Peyer's patch (tissue), 4 donors: Measurements from ENCODE around the gene NOS1. TPM values are rescaled to one million over a fixed set of nuclear protein-coding genes. Genes with fewer than 3 reads are reported as not detected.
"Not testable (repeated sequence)": the region's sequence is repeated elsewhere in the genome, so short reads cannot be mapped to it uniquely, and the experiment has no call there.

Source experiments
- DNase-seq, 3 donors: peaks; one replicate each; pipeline ENCODE4 v3.0.0-alpha.2; 2017 to 2019
- H3K27ac ChIP-seq, 4 donors: fragments of 200-600 bp; sonication (generic); one replicate each; pipeline ENCODE4 v1.5.1; 2016 to 2019
- H3K27me3 ChIP-seq, 2 donors: fragments of 200-600 bp; sonication (generic); one replicate each; pipeline ENCODE4 v1.5.1; 2019
- H3K36me3 ChIP-seq, 3 donors: fragments of 200-600 bp; sonication (generic); one replicate each; pipeline ENCODE4 v1.5.1; 2016 to 2019
- H3K4me1 ChIP-seq, 4 donors: fragments of 200-600 bp; sonication (generic); one replicate each; pipeline ENCODE4 v1.5.1; 2016 to 2019
- H3K4me3 ChIP-seq, 4 donors: fragments of 200-600 bp; sonication (generic); 1 replicate in 3 of 4; 2 replicates in 1 of 4; pipeline ENCODE4 v1.5.1; 2016 to 2019; ENCODE audit warnings: mild to moderate bottlenecking in 1 of 4
- H3K9me3 ChIP-seq, 4 donors: fragments of 200-600 bp; sonication (generic); one replicate each; pipeline ENCODE4 v1.5.1; 2016 to 2019; ENCODE audit warnings: mild to moderate bottlenecking in 1 of 4
- CTCF ChIP-seq, 6 experiments: fragments of 450-650 bp in 4 of 6; fragments of 200-600 bp in 2 of 6; sonication (generic) in 1 of 6; IDR thresholded peaks; one replicate each; pipeline ENCODE4 v1.5.1; 2017 to 2019; ENCODE audit warnings: antibody characterized with exemption in 6 of 6, mild to moderate bottlenecking in 3 of 6, moderate library complexity in 1 of 6
- POLR2A ChIP-seq, 2 donors: fragments of 450-650 bp; IDR thresholded peaks; one replicate each; pipeline ENCODE4 v1.5.1; 2017; ENCODE audit warnings: antibody characterized with exemption in 2 of 2, mild to moderate bottlenecking in 2 of 2, moderate library complexity in 2 of 2
- total RNA-seq, 4 donors: library from RNA; depleted of rRNA; stranded (reverse); fragments of >200 nt; gene quantifications; one replicate each; pipeline ENCODE4 v1.1.0, GENCODE V29; 2016

NOS1 gene
- total RNA-seq, 4 donors from 2014 or later = 0.40 to 0.57 TPM; not detected in 2

- TF ChIP-seq POLR2A (IDR thresholded peaks at IDR 0.05) (no peak), CTCF (IDR thresholded peaks at IDR 0.05) (no peak)
- Histone ChIP-seq H3K27ac (no peak overlapping the region), H3K4me1 (peaks cover 0 to 9% (median 2%) of the 10 kb centered on the region in 4 donors), H3K9me3 (no peaks in the 10 kb centered on the region), H3K4me3 (peak overlapping the region in 1 of 4 donors; percentile 84), H3K27me3 (no peaks in the 10 kb centered on the region), H3K36me3 (peaks cover 0 to 32% (median 0%) of the 10 kb centered on the region in 3 donors)
- no peak for DNase-seq
Measured at GRCh38 chr12:117188121-117188665, 173.2 kb downstream of the NOS1 start.

- DNase-seq = no peak
- Histone ChIP-seq H3K4me3 (no peak overlapping the region), H3K9me3 (no peaks in the 10 kb centered on the region), H3K36me3 (peaks cover 0 to 38% (median 0%) of the 10 kb centered on the region in 3 donors), H3K27me3 (no peaks in the 10 kb centered on the region), H3K27ac (no peak overlapping the region), H3K4me1 (peaks cover 0 to 9% (median 2%) of the 10 kb centered on the region in 4 donors)
- no peak for TF ChIP-seq CTCF (IDR thresholded peaks at IDR 0.05)
- TF ChIP-seq POLR2A (IDR thresholded peaks at IDR 0.05) = no peak
Measured at GRCh38 chr12:117187421-117187820, 174.0 kb downstream of the NOS1 start.

GRCh38 chr12:117182866-117183265 is 178.6 kb downstream of the NOS1 start:
- peak in 1 of 3 donors; percentile 33 for DNase-seq
- Histone ChIP-seq H3K9me3 (no peaks in the 10 kb centered on the region), H3K27me3 (no peaks in the 10 kb centered on the region), H3K27ac (no peak overlapping the region), H3K4me1 (no peaks in the 10 kb centered on the region), H3K36me3 (peaks cover 0 to 64% (median 0%) of the 10 kb centered on the region in 3 donors), H3K4me3 (no peak overlapping the region)
- TF ChIP-seq CTCF (IDR thresholded peaks at IDR 0.05) (no peak), POLR2A (IDR thresholded peaks at IDR 0.05) (no peak)

- not testable (repeated sequence) for H3K4me3 ChIP-seq, H3K9me3 ChIP-seq, H3K4me1 ChIP-seq, DNase-seq, H3K27ac ChIP-seq, H3K27me3 ChIP-seq
- H3K36me3 ChIP-seq = peaks cover 0 to 74% (median 0%) of the 10 kb centered on the region in 3 donors
Measured at GRCh38 chr12:117181468-117181843, 180.0 kb downstream of the NOS1 start.

- no peaks in the 10 kb centered on the region for H3K4me1 ChIP-seq
- H3K9me3 ChIP-seq = no peaks in the 10 kb centered on the region
- no peak overlapping the region for H3K4me3 ChIP-seq
- H3K27me3 ChIP-seq = no peaks in the 10 kb centered on the region
- H3K27ac ChIP-seq = no peak overlapping the region
- H3K36me3 ChIP-seq = peaks cover 0 to 75% (median 0%) of the 10 kb centered on the region in 3 donors
- DNase-seq = no peak
- TF ChIP-seq POLR2A (IDR thresholded peaks at IDR 0.05) (no peak), CTCF (IDR thresholded peaks at IDR 0.05) (no peak)
Measured at GRCh38 chr12:117180758-117181467, 180.5 kb downstream of the NOS1 start.

GRCh38 chr12:117178745-117179144 is 182.7 kb downstream of the NOS1 start:
- Histone ChIP-seq H3K4me1 (no peaks in the 10 kb centered on the region), H3K27me3 (no peaks in the 10 kb centered on the region), H3K9me3 (no peaks in the 10 kb centered on the region), H3K27ac (no peak overlapping the region), H3K36me3 (peaks cover 0 to 63% (median 0%) of the 10 kb centered on the region in 3 donors), H3K4me3 (no peak overlapping the region)
- DNase-seq = no peak
- TF ChIP-seq CTCF (IDR thresholded peaks at IDR 0.05) (no peak), POLR2A (IDR thresholded peaks at IDR 0.05) (no peak)
